ENCODE data around the gene ACOX2. TPM values are rescaled to one million over a fixed set of nuclear protein-coding genes. Genes with fewer than 3 reads are reported as not detected.
A peak's percentile ranks its signal among the peaks of the same experiment; 100 is the strongest.

ACOX2 gene
- total RNA-seq (2014; rRNA removed) (9.8 and 10.8 TPM in 2 replicates), Bru-seq, nascent RNA (percentile 22 among the genes with signal in this experiment), BruChase-seq, experiment 1, labeled RNA remaining after a 6-hour chase (percentile 20 among the genes with signal in this experiment), BruChase-seq, experiment 2, labeled RNA remaining after a 2-hour chase (percentile 5 among the genes with signal in this experiment)
- long read RNA-seq, partial matches to known transcripts: 1 of 4 reads
- long read RNA-seq, other reads (novel, unspliced or antisense): 1 of 4 reads

GRCh38 chr3:58536501-58537411, at the start of gene ACOX2:
TSS of gene ACOX2 (minus strand) at chr3:58537190. CDS start at chr3:58535106, 2,084 bp downstream.
- ChIA-PET CTCF (no interaction called here), POLR2A (ENCODE audit: unreplicated experiment) (no interaction called here)
- Histone ChIP-seq H3K79me2 (ENCODE audit: low read length) (no peaks in the 10 kb centered on the region), H3K27ac (ENCODE audit: low read length) (no peak within 1 kb of the TSS), H2AFZ (ENCODE audit: low read length) (no peak within 1 kb of the TSS), H3K9me3 (ENCODE audit: low read length) (no peaks in the 10 kb centered on the region), H4K20me1 (ENCODE audit: low read length) (no peaks in the 10 kb centered on the region), H3K27me3 (ENCODE audit: low read length) (no peaks in the 10 kb centered on the region), H3F3A (ENCODE audit: low read length, unreplicated experiment) (no peaks in the 10 kb centered on the region), H3K4me3 (ENCODE audit: low read length) (no peak within 1 kb of the TSS), H3K9ac (ENCODE audit: low read length) (no peak within 1 kb of the TSS), H3K4me2 (ENCODE audit: low read length) (no peak within 1 kb of the TSS), H3K9me2 (replicated peaks; ENCODE audit: low read length) (no peaks in the 10 kb centered on the region), H3K36me3 (ENCODE audit: low read depth, low read length) (no peaks in the 10 kb centered on the region), H3K4me1 (ENCODE audit: insufficient read depth, low read length) (peaks cover 4% of the 10 kb centered on the region; the same call in 1 of the 2 replicates)
- no peak for TF ChIP-seq CTCF (conservative IDR thresholded peaks at IDR 0.05; ENCODE audit: low read depth, low read length)
- TF ChIP-seq EZH2 (IDR thresholded peaks at IDR 0.05; ENCODE audit: low read length, unreplicated experiment): no peak
- no peak for TF ChIP-seq EZH2phosphoT487 (IDR thresholded peaks at IDR 0.05; ENCODE audit: borderline replicate concordance, low read length)
- BruUV-seq (replicated peaks): no TSS peak
- DNase-seq (no peak), ATAC-seq (no peak)
- intact Hi-C loops (cut with micrococcal nuclease): no loop called here

GRCh38 chr3:58585994-58586393, 49.0 kb upstream of the ACOX2 start:
- Histone ChIP-seq H3K27me3 (ENCODE audit: low read length) (no peaks in the 10 kb centered on the region), H3K4me3 (ENCODE audit: low read length) (peak overlapping the region; percentile 87; the same call in 1 of the 2 replicates), H4K20me1 (ENCODE audit: low read length) (no peaks in the 10 kb centered on the region), H3K9me3 (ENCODE audit: low read length) (no peaks in the 10 kb centered on the region), H2AFZ (ENCODE audit: low read length) (peak overlapping the region; percentile 97; the same call in 1 of the 2 replicates), H3K9ac (ENCODE audit: low read length) (peak overlapping the region; percentile 69; the same call in 1 of the 2 replicates), H3K79me2 (ENCODE audit: low read length) (no peaks in the 10 kb centered on the region), H3K4me1 (ENCODE audit: insufficient read depth, low read length) (peaks cover 13% of the 10 kb centered on the region; the same call in 1 of the 2 replicates), H3K9me2 (replicated peaks; ENCODE audit: low read length) (no peaks in the 10 kb centered on the region), H3K4me2 (ENCODE audit: low read length) (peak overlapping the region; percentile 92), H3F3A (ENCODE audit: low read length, unreplicated experiment) (no peaks in the 10 kb centered on the region), H3K27ac (ENCODE audit: low read length) (no peak overlapping the region), H3K36me3 (ENCODE audit: low read depth, low read length) (no peaks in the 10 kb centered on the region)
- intact Hi-C loops (cut with micrococcal nuclease): loop anchor here (1.0 to 2.0 kb wide), 2 partner anchors 17 to 43 kb away; no protein-coding TSS in a partner anchor
- no peak for TF ChIP-seq EZH2phosphoT487 (IDR thresholded peaks at IDR 0.05; ENCODE audit: borderline replicate concordance, low read length)
- TF ChIP-seq CTCF (conservative IDR thresholded peaks at IDR 0.05; ENCODE audit: low read depth, low read length): no peak
- no peak for TF ChIP-seq EZH2 (IDR thresholded peaks at IDR 0.05; ENCODE audit: low read length, unreplicated experiment)
- no TSS peak for BruUV-seq (replicated peaks)
- CTCF ChIA-PET: interaction anchor here (0.6 to 1.2 kb wide), 5 partner anchors 11 to 44 kb away, joined by 5 to 10 read pairs (median 8); no protein-coding TSS in a partner anchor
- POLR2A ChIA-PET (ENCODE audit: unreplicated experiment): no interaction called here
- no peak for DNase-seq
- no peak for ATAC-seq
